PC-9 (cell line): Measurements from ENCODE around the gene CLDN5. TPM values are rescaled to one million over a fixed set of nuclear protein-coding genes. Genes with fewer than 3 reads are reported as not detected.

Experiments used
- BruUV-seq: library from RNA; stranded (reverse); fragments of 400-500 nt; replicated peaks from 2 replicates; lab custom pipeline; 2021; lab: Mats Ljungman, UMichigan
- CTCF ChIA-PET: fragments of 300-600 bp; sonication (Branson Sonifier 250); formaldehyde crosslinking; loops from one replicate; lab custom pipeline; 2022; ENCODE audit warnings: antibody characterized with exemption; lab: Charles Lee
- POLR2A ChIA-PET: fragments of 300-600 bp; sonication (Branson Sonifier 250); formaldehyde crosslinking; loops from one replicate; lab custom pipeline; 2022; ENCODE audit warnings: antibody characterized with exemption; ENCODE audit not compliant: unreplicated experiment; lab: Charles Lee
- DNase-seq, 2 experiments: peaks; one replicate each; pipeline versions ENCODE4 v3.0.0 to v3.0.0-alpha.2; 2015 to 2022; ENCODE audit warnings: mixed read lengths in 1 of 2
- H2AFZ ChIP-seq: fragments of 200-600 bp; sonication (generic); 2 replicates; pipeline ENCODE4 v1.8.1; 2017; ENCODE audit warnings: antibody characterized with exemption
- H3F3A ChIP-seq: fragments of 200-600 bp; sonication (generic); 2 replicates; pipeline ENCODE4 v1.8.1; 2017; ENCODE audit warnings: antibody characterized with exemption, mild to moderate bottlenecking, low read depth; ENCODE audit not compliant: insufficient read depth
- H3K27ac ChIP-seq: fragments of 200-600 bp; sonication (generic); 2 replicates; pipeline ENCODE4 v1.6.1; 2016; ENCODE audit warnings: mixed run types
- H3K27me3 ChIP-seq: fragments of 200-600 bp; sonication (generic); 2 replicates; pipeline ENCODE4 v1.6.1; 2016; ENCODE audit warnings: low read depth, mixed run types; ENCODE audit not compliant: insufficient read depth
- H3K36me3 ChIP-seq: fragments of 200-600 bp; sonication (generic); 2 replicates; pipeline ENCODE4 v1.6.1; 2016; ENCODE audit warnings: low read depth, mixed run types
- H3K4me1 ChIP-seq: fragments of 200-600 bp; sonication (generic); replicated peaks from 2 replicates; pipeline ENCODE4 v1.6.1; 2016; ENCODE audit warnings: mixed run types; ENCODE audit not compliant: insufficient read depth
- H3K4me2 ChIP-seq: fragments of 200-600 bp; sonication (generic); 2 replicates; pipeline ENCODE4 v1.6.1; 2017; ENCODE audit warnings: mixed run types
- H3K4me3 ChIP-seq: fragments of 200-600 bp; sonication (generic); 2 replicates; pipeline ENCODE4 v1.6.1; 2016; ENCODE audit warnings: mixed run types
- H3K79me2 ChIP-seq: fragments of 200-600 bp; sonication (generic); 2 replicates; pipeline ENCODE4 v1.6.1; 2017; ENCODE audit warnings: low read depth, mixed run types
- H3K9me2 ChIP-seq: fragments of 200-600 bp; sonication (generic); 2 replicates; pipeline ENCODE4 v1.8.1; 2017; ENCODE audit warnings: mild to moderate bottlenecking; ENCODE audit not compliant: insufficient read depth
- H3K9me3 ChIP-seq: fragments of 200-600 bp; sonication (generic); 2 replicates; pipeline ENCODE4 v1.8.1; 2016; ENCODE audit warnings: low read depth; ENCODE audit not compliant: insufficient read depth
- H4K20me1 ChIP-seq: fragments of 200-600 bp; sonication (generic); 2 replicates; pipeline ENCODE4 v1.8.1; 2017; ENCODE audit not compliant: insufficient read depth
- EZH2 ChIP-seq: fragments of 200-600 bp; sonication (generic); IDR thresholded peaks from 2 replicates; pipeline ENCODE4 v1.8.0; 2017; ENCODE audit warnings: antibody characterized with exemption, low read depth
- intact Hi-C: fragments of 100-400 bp; cut with micrococcal nuclease; formaldehyde crosslinking; loops from one replicate; pipeline ENCODE4 v1.10.0; 2022; ENCODE audit not compliant: unreplicated experiment
- total RNA-seq: library from RNA; stranded (reverse); gene quantifications from 2 replicates; pipeline ENCODE4 v1.2.3, GENCODE V29; 2021
- TF ChIP-seq, protein P1 (sequence below): fragments of 200-600 bp; sonication (generic); conservative IDR thresholded peaks from 2 replicates; pipeline ENCODE4 v1.6.1; 2017; ENCODE audit warnings: mixed run types, antibody characterized with exemption, mild to moderate bottlenecking, moderate library complexity

Gene CLDN5
- total RNA-seq, 1 experiment from 2014 or later, result not detected

DNA sequence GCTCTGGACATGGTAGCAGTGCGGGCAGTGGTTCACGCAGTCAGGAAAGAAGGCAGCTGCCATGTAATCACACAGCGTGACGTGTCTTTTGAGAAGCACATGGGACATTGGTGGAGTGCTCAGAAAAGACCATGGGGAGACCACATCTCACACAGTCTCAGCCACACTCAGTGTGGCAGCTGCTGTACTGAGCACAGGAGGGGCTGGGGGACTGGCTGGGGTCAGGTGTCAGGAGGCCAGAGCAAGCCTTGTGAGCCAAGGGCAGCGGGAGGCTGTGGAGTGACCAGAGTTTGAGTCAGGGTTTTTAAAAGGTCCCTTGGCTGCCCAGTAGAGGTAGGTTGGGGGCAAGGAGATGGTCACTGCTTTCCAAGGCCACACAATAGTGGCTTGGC, 18.5 kb downstream of the CLDN5 start:
- H3K4me2 ChIP-seq, result no peak overlapping the region
- no peak overlapping the region for H3K27ac ChIP-seq
- H3K4me1 ChIP-seq, result no peaks in the 10 kb centered on the region
- BruUV-seq, result no TSS peak
- no peaks in the 10 kb centered on the region for H3K36me3 ChIP-seq
- TF ChIP-seq EZH2, result no peak
- TF ChIP-seq, protein P1, sequence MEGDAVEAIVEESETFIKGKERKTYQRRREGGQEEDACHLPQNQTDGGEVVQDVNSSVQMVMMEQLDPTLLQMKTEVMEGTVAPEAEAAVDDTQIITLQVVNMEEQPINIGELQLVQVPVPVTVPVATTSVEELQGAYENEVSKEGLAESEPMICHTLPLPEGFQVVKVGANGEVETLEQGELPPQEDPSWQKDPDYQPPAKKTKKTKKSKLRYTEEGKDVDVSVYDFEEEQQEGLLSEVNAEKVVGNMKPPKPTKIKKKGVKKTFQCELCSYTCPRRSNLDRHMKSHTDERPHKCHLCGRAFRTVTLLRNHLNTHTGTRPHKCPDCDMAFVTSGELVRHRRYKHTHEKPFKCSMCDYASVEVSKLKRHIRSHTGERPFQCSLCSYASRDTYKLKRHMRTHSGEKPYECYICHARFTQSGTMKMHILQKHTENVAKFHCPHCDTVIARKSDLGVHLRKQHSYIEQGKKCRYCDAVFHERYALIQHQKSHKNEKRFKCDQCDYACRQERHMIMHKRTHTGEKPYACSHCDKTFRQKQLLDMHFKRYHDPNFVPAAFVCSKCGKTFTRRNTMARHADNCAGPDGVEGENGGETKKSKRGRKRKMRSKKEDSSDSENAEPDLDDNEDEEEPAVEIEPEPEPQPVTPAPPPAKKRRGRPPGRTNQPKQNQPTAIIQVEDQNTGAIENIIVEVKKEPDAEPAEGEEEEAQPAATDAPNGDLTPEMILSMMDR, result no peak
- H3K79me2 ChIP-seq, result no peaks in the 10 kb centered on the region
- H3K9me3 ChIP-seq, result no peaks in the 10 kb centered on the region
- H3F3A ChIP-seq, result no peaks in the 10 kb centered on the region
- H4K20me1 ChIP-seq, result no peaks in the 10 kb centered on the region
- H3K9me2 ChIP-seq, result no peaks in the 10 kb centered on the region
- DNase-seq, result no peak
- CTCF ChIA-PET, result no interaction called here
- no peaks in the 10 kb centered on the region for H3K27me3 ChIP-seq
- intact Hi-C loops, result no loop called here
- H3K4me3 ChIP-seq, result no peak overlapping the region
- POLR2A ChIA-PET, result no interaction called here
- no peak overlapping the region for H2AFZ ChIP-seq

DNA sequence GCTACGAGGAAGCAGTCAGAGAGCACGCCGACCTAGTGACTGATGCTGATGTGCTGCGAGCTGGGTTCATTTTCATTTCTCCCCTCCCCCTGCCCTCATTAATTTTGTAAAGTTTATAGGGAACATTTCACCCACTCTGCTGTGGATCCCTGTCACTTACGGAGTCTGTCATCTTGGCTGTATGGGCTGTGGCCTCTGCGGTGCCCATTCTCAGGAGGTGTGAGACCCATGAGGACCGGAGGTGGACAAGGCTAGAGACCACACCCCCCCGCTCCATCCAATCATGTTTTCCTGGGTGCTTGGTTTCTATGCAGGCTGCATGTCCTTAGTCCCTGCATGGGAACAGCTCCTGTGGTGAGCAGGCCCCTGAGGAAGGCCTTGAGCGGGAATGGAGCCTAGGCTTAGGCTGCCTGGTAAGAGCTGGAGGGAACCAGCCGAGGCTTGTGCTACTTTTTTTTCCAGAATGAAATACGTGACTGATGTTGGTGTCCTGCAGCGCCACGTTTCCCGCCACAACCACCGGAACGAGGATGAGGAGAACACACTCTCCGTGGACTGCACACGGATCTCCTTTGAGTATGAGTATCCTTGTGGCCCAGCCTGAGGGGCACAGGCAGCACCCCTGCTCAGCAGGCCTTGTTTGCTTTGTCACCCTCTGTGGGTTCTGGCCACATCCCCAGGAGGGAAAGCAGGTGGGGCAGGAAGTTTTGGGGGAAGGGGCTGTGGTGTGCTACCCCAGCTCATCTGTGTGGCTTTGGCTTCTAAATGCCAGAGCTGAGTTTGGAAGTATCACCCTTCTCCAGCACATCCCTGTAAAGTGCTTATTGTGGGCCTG, 19.1 kb downstream of the CLDN5 start:
- H3F3A ChIP-seq, result no peaks in the 10 kb centered on the region
- no peak overlapping the region for H2AFZ ChIP-seq
- no peak overlapping the region for H3K4me2 ChIP-seq
- DNase-seq, result no peak
- H3K9me3 ChIP-seq, result no peaks in the 10 kb centered on the region
- no TSS peak for BruUV-seq
- no peak for TF ChIP-seq EZH2
- TF ChIP-seq, protein P1, result no peak
- H3K79me2 ChIP-seq, result no peaks in the 10 kb centered on the region
- POLR2A ChIA-PET, result no interaction called here
- no peak overlapping the region for H3K27ac ChIP-seq
- H3K36me3 ChIP-seq, result no peaks in the 10 kb centered on the region
- no peaks in the 10 kb centered on the region for H4K20me1 ChIP-seq
- no peaks in the 10 kb centered on the region for H3K9me2 ChIP-seq
- CTCF ChIA-PET, result no interaction called here
- H3K27me3 ChIP-seq, result no peaks in the 10 kb centered on the region
- H3K4me3 ChIP-seq, result no peak overlapping the region
- no peaks in the 10 kb centered on the region for H3K4me1 ChIP-seq
- intact Hi-C loops, result no loop called here

DNA sequence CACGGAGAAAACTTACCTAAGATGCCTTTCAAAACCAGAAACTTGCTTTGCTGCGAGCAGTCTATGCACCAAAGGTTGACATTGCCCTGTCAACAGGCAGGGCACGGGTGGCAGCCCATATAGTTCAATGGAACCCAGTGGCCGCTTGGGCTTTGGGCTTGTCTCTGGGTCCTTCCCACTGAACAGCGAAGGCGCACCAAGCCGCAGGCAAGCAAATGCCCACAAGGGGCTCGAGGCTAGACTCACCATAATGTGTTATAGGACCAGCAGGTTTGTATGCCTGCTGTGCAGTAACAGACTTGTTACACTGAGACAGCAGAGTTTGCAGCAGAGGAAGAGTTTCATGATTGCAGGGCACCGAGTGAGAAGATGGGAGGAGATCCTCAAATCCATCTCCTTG, 20.3 kb downstream of the CLDN5 start:
- DNase-seq, result no peak
- H3K4me1 ChIP-seq, result no peaks in the 10 kb centered on the region
- no peaks in the 10 kb centered on the region for H3K36me3 ChIP-seq
- TF ChIP-seq, protein P1, result no peak
- TF ChIP-seq EZH2, result no peak
- H3K4me2 ChIP-seq, result no peak overlapping the region
- no peak overlapping the region for H3K4me3 ChIP-seq
- H4K20me1 ChIP-seq, result no peaks in the 10 kb centered on the region
- no TSS peak for BruUV-seq
- H3K27me3 ChIP-seq, result no peaks in the 10 kb centered on the region
- no peaks in the 10 kb centered on the region for H3K9me2 ChIP-seq
- H3K79me2 ChIP-seq, result no peaks in the 10 kb centered on the region
- ChIA-PET POLR2A (no interaction called here), CTCF (interaction anchor here (0.6 kb wide), 1 partner anchor 425 kb away, joined by 6 read pairs; no protein-coding TSS in a partner anchor)
- H3F3A ChIP-seq, result no peaks in the 10 kb centered on the region
- intact Hi-C loops, result no loop called here
- no peaks in the 10 kb centered on the region for H3K9me3 ChIP-seq
- no peak overlapping the region for H3K27ac ChIP-seq
- no peak overlapping the region for H2AFZ ChIP-seq
